Activated effector memory CD4-positive, alpha-beta T cell treated with Interleukin-2 at 50 U/mL for 16 hours (primary cell): ENCODE data around the gene ZNF232.
A peak's percentile ranks its signal among the peaks of the same experiment; 100 is the strongest.
"Not testable (repeated sequence)": the region's sequence is repeated elsewhere in the genome, so short reads cannot be mapped to it uniquely, and the experiment has no call there.

Experiments
- DNase-seq: peaks from one replicate; pipeline ENCODE4 v3.0.0-alpha.2; 2020

Gene ZNF232

DNA sequence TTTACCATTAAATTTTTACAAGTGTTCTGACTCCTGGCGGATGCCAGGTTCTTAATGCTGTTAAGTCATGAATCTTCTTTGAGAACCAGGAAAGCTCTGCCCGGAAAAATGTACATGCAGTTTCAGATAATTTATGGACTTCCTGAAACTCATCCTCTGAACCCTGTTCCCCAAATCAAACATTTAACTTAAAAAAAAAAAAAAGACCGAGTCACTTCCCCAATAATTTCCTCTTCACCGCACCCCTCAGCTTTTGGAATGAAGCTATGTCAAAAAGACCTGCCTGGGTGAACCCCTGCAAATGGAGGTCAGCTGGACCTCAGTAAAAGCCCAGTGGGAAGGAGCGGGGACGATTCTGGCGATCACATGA, 15.0 kb downstream of the ZNF232 start:
- DNase-seq, result no peak

DNA sequence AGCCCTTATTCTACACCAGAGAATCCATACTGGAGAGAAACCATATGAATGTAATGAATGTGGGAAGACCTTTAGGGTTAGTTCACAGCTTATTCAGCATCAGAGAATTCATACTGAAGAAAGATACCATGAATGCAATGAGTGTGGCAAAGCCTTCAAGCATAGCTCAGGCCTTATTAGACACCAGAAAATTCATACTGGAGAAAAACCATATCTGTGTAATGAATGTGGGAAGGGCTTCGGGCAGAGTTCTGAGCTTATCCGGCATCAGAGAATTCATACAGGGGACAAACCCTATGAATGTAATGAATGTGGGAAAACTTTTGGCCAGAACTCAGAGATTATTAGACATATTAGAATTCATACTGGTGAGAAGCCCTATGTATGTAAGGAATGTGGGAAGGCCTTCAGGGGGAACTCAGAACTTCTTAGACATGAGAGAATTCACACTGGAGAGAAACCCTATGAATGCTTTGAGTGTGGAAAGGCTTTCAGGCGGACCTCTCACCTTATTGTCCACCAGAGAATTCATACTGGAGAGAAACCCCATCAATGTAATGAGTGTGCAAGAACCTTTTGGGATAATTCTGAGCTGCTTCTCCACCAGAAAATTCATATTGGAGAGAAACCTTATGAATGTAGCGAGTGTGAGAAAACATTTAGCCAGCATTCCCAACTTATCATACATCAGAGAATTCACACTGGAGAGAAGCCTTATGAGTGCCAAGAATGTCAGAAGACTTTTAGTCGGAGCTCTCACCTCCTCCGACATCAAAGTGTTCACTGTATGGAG, 19.3 kb downstream of the ZNF232 start:
- no peak for DNase-seq

DNA sequence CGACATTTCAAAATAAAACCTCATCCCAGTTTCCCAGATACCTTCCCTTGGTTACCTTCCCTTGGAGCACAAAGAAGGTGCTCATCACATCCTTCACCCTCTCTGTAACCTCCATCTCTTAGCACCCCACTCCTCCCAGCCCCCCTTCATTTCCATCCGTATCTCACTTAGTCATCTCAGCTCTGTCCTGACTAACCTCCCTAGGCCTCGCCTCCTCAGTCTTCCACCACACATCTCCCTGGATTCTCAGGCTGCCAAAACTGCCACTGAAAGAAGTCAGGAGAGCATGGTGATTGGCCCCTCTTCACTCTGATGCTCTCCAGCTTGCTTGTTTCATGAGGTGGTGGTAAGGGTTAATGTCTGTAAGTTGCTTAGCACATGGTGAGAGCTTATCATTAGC, 31.1 kb downstream of the ZNF232 start:
- DNase-seq, result no peak

DNA sequence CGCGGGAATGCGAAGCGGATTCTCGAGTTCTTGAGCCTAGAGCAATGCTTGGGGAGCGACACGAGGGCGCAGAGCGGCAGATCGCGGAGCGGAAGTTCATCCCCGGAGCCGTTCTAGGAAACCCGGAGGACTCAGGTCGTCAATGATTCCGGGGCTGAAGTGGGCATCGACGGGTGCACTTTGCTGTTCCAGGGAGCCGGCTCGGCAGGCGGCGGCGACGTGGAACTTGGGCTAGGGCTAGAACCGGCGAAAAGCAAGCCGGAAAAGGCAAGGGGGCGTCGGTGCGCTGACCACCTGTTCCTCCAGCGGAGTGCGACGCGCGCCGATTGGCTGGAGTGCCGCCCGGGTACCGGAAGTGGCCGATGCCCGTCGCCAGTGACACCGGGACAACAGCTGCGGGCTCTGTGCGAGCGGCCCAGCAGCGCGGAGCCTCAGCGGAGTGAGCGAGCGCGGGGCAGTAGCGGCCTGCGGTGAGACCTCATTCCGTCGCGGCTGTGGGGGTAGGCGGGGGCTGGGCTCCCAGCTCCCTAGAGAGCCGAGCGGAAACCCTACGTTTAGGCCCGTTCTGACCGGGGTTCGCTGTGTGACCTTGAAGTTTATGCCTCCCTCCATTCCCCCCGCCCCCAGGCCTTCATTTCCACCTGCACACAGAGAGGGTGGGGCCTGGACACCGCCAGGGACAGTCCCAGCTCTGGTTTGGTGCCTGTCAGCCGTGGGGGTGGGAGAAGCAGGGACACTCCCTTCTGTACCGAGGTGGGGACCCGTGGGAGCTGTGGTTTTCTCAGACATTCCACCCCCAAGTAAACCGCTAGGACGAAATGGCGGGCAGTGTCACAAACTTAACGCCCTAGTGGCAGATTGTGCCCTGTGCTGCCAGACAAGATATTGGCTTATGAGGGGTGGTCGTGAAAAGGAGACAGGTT, 33.3 kb downstream of the ZNF232 start, which contains the start of gene ZFP3:
Gene ZFP3 (plus strand): TSS at position 362 of the 923 bp plus-strand sequence. CDS start 13,038 bp downstream, outside the sequence.
- DNase-seq, result peak; percentile 65

DNA sequence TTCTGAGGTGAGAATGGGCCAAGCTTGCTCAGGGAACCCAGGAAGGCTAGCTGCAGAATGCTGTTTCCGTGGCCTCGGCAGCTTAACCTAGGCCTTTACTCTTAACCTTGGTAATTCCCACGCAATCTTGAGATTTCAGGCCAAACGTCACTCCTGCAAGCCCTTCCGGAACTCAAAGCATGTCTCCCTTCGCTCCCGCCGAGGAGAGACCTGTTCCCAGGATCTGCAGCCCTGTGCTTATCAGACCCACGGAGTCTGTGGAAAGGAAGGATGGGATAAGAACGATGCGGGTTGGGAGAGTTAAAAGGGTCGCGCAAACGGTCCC, 33.9 kb downstream of the ZNF232 start:
- no peak for DNase-seq

DNA sequence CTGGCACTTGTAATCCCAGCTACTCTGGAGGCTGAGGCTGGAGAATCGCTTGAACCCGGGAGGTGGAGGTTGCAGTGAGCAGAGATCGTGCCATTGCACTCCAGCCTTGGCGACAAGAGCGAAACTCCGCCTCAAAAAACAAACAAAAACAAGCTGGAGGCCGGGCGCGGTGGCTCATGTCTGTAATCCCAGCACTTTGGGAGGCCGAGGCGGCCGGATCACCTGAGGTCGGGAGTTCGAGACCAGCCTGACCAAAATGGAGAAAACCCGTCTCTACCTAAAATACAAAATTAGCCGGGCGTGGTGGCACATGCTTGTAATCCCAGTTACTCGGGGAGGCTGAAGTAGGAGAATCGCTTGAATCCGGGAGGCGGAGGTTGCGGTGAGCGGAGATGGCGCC, 34.4 kb downstream of the ZNF232 start:
- not testable (repeated sequence) for DNase-seq

DNA sequence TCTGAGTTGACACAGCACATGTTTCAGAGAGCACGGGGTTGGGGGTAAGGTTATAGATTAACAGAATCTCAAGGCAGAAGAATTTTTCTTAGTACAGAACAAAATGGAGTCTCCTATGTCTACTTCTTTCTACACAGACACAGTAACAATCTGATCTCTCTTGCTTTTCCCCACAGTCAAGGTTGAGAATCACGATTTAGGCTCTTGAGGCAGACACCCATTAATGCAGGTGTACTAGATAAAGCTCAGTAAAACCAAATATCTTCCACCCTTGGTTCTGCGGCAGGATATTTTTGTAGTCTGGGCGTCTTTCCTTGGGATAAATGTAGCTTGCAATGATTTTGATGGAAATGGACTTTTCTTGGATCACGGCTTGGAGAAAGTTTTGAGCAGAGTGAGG, 36.2 kb downstream of the ZNF232 start:
- not testable (repeated sequence) for DNase-seq

DNA sequence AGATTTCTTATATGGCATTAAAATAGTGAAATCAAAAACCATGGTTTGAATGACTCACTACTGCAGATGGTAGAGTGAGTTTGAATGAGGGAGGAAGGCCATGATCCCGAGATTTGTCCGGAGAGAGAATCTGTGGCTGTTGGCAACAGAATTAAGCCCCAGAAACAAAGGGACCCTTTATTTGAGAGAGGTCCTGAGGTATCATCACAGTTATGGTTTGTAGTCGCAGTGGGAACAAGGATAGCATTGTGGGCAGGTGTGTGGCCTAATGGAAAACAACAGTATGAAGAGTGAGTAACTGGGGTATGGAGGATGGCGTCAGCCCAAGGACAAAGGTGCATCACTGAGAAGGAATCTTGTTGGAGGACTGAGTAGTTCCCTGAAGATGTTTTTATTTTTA, 42.0 kb downstream of the ZNF232 start:
- DNase-seq, result no peak

DNA sequence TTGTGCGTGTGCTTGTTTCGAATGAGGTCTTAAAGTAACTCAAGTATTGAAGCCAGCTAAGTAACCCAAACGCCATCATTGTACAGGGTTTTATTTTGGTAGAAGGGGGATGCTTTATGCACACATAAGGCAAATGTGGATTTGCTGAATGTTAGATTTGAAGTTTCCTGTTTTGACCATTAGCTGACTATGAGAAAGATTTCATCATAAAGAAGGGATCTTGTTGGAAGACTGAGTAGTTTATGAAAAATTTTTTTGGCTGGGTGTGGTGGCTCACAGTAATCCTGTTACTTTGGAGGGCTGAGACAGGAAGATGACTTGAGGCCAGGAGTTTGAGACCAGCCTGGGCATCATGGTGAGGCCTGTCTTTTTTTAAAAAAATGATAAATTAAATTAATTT, 43.4 kb downstream of the ZNF232 start:
- DNase-seq, result no peak

DNA sequence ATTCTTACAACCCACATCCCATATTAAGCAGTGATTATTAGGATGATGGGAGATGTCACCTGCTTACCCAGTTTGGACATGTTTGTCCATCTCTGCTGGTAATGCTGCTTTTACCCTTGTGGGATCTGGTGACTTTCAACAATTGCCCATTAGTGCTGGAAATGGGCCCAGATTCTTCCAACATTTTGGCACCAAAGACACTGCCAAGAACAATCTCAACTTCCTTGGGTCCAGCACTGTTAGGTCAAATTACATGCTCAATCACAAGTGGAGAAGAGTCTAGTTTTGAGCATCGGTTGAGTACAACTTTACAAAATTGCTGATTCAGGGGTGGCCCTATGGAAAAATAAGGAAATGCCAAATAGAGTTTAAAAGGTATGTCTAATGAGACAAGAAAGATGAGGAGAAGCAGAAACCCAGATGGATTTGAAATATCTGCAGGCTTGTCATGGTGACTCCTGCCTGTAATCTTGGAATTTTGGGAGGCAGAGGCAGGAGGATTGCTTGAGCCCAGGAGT, 46.4 kb downstream of the ZNF232 start:
- no peak for DNase-seq
